Measurements from ENCODE around the gene CRAMP1. TPM values are rescaled to one million over a fixed set of nuclear protein-coding genes. Genes with fewer than 3 reads are reported as not detected.

Gene CRAMP1
- polyA plus RNA-seq, 3 donors from 2014 or later, result 1.4 to 11.5 (median 2.8) TPM

DNA sequence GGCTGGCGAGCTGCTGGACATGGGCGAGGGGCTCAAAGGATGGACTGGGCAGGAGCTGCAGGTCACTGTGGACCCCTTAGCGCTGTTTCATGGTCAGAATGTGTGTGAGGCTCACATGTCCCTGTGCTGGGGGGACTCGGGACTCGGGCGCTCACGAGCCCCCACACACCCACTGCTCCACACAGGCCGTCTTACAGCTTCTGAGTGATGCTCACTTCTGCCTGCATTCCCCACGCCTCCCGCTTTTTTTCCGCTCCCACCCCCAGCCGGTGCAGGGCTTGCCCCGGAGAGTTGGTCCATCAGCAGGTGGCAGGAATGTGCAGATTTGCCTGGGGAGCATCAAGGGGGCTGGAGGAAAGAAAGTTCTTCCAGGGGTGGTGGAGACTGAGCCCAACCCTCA is 45.7 kb downstream of the CRAMP1 start:
- no peak overlapping the region for H3K27ac Mint-ChIP-seq
- peaks cover 5 to 28% (median 5%) of the 10 kb centered on the region in 3 donors for H3K36me3 Mint-ChIP-seq
- H3K27me3 Mint-ChIP-seq (ENCODE audit: low read depth in 3 of 3), result peaks cover 0 to 5% (median 2%) of the 10 kb centered on the region in 3 donors
- H3K9me3 Mint-ChIP-seq, result no peaks in the 10 kb centered on the region
- no peaks in the 10 kb centered on the region for H3K4me1 Mint-ChIP-seq
- no peak overlapping the region for H3K4me3 Mint-ChIP-seq
- no peak for DNase-seq

DNA sequence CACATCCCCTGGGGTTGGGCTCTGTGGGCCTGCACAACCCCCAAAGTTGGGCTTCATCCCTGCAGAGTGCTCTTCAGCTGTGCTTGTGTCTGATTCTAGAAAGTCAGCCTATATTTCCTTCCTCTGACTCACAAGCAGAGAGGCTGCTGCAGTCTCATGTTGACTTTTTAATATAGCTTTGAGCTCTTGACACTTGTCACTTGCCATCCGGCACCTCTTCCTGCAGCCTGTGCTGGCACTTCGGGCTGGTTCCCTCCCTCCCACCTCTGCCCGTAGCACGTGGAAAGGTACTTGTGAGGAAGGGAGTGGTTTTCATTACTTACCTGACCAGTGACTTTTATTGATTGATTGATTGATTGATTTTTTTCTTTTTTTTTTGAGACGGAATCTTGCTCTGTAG is 46.9 kb downstream of the CRAMP1 start:
- peaks cover 0 to 5% (median 4%) of the 10 kb centered on the region in 3 donors for H3K27me3 Mint-ChIP-seq (ENCODE audit: low read depth in 3 of 3)
- peaks cover 10 to 37% (median 11%) of the 10 kb centered on the region in 3 donors for H3K36me3 Mint-ChIP-seq
- no peaks in the 10 kb centered on the region for H3K4me1 Mint-ChIP-seq
- no peak overlapping the region for H3K4me3 Mint-ChIP-seq
- DNase-seq, result no peak
- H3K9me3 Mint-ChIP-seq, result no peaks in the 10 kb centered on the region
- H3K27ac Mint-ChIP-seq, result no peak overlapping the region

DNA sequence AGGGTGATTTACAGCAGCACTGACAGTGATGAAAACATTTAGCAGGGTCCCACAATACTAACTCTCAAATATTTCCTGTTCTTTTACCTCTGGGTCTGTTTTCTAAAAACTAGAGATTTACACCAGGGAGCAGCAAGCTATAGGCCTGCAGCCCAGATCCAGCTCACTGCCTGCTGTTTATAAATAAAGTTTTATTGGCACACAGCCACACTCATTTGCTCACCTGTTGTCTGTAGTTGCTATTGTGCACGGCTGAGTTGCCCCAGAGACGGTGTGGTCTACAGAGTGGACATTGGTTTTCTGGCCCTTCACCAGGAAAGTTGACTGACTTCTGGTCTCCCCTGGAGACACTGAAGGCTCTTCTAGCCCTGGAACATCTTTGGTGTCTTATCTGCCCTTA is 49.7 kb downstream of the CRAMP1 start:
- peaks cover 6 to 34% (median 11%) of the 10 kb centered on the region in 3 donors for H3K36me3 Mint-ChIP-seq
- no peak for DNase-seq
- H3K9me3 Mint-ChIP-seq, result no peaks in the 10 kb centered on the region
- H3K27ac Mint-ChIP-seq, result peak overlapping the region in 1 of 6 donors; percentile 19
- peaks cover 0 to 5% (median 2%) of the 10 kb centered on the region in 3 donors for H3K27me3 Mint-ChIP-seq (ENCODE audit: low read depth in 3 of 3)
- H3K4me3 Mint-ChIP-seq, result no peak overlapping the region
- H3K4me1 Mint-ChIP-seq, result no peaks in the 10 kb centered on the region

DNA sequence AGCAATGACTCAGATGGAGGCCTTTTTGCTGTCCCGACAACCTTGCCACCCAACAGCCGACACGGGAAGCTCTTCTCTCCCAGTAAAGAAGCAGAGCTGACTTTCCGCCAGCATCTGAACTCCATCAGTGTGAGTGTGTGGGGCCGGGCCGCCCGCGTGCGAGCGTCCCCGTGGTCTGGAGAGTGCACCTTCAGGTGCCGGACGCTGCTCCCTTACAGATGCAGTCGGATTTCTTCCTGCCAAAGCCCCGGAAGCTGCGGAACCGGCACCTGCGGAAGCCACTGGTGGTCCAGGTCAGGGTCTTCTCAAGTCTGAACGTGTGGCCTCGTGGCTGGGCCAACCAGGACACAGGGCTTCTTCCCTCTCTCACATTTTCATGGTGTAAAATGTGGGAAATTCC is 50.4 kb downstream of the CRAMP1 start:
- no peak for DNase-seq
- Mint-ChIP-seq H3K27ac (no peak overlapping the region), H3K36me3 (peaks cover 6 to 36% (median 11%) of the 10 kb centered on the region in 3 donors), H3K4me1 (no peaks in the 10 kb centered on the region), H3K9me3 (no peaks in the 10 kb centered on the region), H3K27me3 (ENCODE audit: low read depth in 3 of 3) (peaks cover 0 to 5% (median 2%) of the 10 kb centered on the region in 3 donors), H3K4me3 (no peak overlapping the region)

DNA sequence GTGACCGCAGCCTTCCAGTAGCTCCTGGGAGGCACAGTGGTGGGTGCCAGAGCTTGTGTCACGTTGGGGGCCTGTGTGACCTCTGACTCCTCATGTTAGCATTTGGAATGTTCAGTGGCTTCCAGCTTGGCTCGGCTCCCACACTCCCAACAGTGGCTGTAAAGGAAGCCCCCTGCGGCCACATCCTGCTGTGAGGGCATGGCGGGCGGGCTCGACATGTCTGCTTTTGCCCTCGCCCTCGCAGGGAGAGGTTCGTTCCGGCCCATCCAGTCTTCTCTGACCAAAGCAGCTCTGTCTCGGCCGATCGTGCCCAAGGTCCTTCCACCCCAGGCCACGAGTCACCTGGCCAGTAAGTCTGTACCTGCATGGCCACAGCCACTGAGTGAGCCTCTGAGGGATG is 53.7 kb downstream of the CRAMP1 start:
- H3K4me3 Mint-ChIP-seq, result no peak overlapping the region
- no peaks in the 10 kb centered on the region for H3K4me1 Mint-ChIP-seq
- H3K27me3 Mint-ChIP-seq (ENCODE audit: low read depth in 3 of 3), result peaks cover 0 to 5% (median 2%) of the 10 kb centered on the region in 3 donors
- DNase-seq, result no peak
- H3K36me3 Mint-ChIP-seq, result peaks cover 13 to 46% (median 18%) of the 10 kb centered on the region in 3 donors
- no peaks in the 10 kb centered on the region for H3K9me3 Mint-ChIP-seq
- no peak overlapping the region for H3K27ac Mint-ChIP-seq

DNA sequence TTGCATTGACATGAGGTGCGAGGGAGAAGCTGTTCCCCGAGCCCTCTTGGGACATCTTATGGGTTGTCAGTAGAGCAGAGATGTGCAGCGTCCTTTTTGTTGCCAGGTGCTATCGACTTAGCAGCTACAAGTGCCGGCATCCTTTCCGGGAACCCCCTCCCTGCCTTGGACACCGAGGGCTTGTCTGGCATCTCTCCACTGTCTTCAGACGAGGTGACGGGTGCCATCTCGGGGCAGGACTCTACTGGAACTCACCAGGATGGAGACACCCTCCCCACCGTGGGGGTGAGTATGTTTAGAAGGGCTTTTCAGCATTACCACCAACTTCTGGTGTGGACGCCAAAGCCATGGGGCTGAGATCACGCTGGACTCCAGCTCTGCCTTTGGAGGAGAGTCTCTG is 54.2 kb downstream of the CRAMP1 start:
- peaks cover 13 to 50% (median 18%) of the 10 kb centered on the region in 3 donors for H3K36me3 Mint-ChIP-seq
- H3K9me3 Mint-ChIP-seq, result no peaks in the 10 kb centered on the region

DNA sequence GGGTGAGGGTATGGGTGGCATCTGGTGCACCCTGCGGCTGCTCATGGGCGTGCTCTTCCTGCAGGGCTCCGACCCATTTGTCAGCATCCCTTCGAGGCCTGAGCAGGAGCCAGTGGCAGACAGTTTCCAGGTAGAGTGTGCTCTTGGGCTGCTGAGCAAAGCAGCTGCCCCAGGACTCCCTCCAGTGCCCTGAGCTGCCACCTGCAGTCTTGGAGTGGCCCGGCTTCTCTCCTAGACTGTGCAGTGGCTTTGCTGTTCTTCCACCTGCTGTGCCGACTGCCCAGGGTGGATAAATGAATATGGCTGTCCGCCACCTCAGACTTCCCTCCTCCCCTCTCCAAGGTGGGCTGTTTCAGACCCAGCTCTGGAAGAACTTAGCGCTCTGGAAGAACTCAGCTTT is 55.1 kb downstream of the CRAMP1 start:
- peaks cover 13 to 53% (median 18%) of the 10 kb centered on the region in 3 donors for H3K36me3 Mint-ChIP-seq
- no peaks in the 10 kb centered on the region for H3K4me1 Mint-ChIP-seq
- no peak overlapping the region for H3K4me3 Mint-ChIP-seq
- no peak for DNase-seq
- H3K9me3 Mint-ChIP-seq, result no peaks in the 10 kb centered on the region
- no peak overlapping the region for H3K27ac Mint-ChIP-seq
- peaks cover 0 to 2% (median 0%) of the 10 kb centered on the region in 3 donors for H3K27me3 Mint-ChIP-seq (ENCODE audit: low read depth in 3 of 3)

More for the DNA sequence above, 54.2 kb downstream of the CRAMP1 start:
- Mint-ChIP-seq H3K4me3 (no peak overlapping the region), H3K27me3 (ENCODE audit: low read depth in 3 of 3) (peaks cover 0 to 5% (median 2%) of the 10 kb centered on the region in 3 donors), H3K27ac (no peak overlapping the region), H3K4me1 (no peaks in the 10 kb centered on the region)
- DNase-seq, result no peak

DNA sequence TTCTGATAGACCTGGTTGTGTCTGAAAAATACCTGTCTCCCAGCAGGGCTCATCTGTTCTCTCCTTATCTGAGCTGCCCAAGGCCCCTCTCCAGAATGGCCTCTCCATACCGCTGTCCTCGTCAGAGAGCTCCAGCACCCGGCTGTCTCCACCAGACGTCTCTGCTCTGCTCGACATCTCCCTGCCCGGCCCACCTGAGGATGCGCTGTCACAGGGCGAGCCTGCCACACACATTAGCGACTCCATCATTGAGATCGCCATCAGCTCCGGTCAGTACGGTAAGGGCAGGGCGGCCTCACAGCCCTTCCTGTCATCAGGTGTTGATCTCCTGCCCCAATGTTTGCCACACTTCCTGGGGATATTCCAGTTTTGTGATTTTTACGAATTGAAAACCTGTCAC is 55.8 kb downstream of the CRAMP1 start:
- Mint-ChIP-seq H3K9me3 (no peaks in the 10 kb centered on the region), H3K4me3 (no peak overlapping the region), H3K27me3 (ENCODE audit: low read depth in 3 of 3) (peaks cover 0 to 2% (median 0%) of the 10 kb centered on the region in 3 donors), H3K4me1 (no peaks in the 10 kb centered on the region), H3K36me3 (peaks cover 15 to 56% (median 21%) of the 10 kb centered on the region in 3 donors), H3K27ac (no peak overlapping the region)
- DNase-seq, result no peak

DNA sequence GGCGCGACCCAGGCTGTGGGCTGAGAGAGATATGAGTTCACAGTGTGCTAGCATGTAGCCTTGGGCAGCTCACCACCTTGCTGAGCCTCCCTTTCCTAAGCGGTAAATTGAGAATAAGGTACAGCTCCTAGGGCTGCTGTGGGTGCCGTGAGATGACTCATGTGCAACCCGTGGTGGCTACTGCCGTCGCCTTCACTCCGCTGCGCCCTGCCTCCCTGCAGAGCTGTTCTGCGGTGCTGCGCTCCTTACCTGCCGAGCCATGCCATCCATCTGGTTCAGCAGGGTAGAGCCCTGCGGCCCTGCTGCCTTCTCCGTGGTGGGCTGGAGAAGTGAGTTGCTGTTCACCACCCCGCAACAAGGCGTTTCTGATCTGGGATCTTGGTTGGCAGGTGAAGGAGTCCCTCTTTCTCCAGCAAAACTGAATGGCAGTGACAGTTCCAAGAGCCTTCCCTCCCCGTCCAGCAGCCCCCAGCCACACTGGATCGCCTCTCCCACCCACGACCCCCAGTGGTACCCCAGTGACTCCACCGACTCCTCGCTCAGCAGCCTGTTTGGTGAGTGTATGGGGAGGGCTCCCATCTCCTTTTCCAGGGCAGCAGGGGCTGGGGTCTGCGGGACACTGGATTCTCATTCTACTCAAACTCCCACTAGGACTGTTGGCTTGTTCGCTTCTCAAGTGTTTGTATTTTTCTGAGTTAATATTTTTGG is 56.6 kb downstream of the CRAMP1 start:
- Mint-ChIP-seq H3K36me3 (peaks cover 16 to 54% (median 23%) of the 10 kb centered on the region in 3 donors), H3K4me3 (no peak overlapping the region), H3K4me1 (no peaks in the 10 kb centered on the region), H3K27ac (no peak overlapping the region), H3K27me3 (ENCODE audit: low read depth in 3 of 3) (peaks cover 0 to 1% (median 0%) of the 10 kb centered on the region in 3 donors), H3K9me3 (no peaks in the 10 kb centered on the region)
- no peak for DNase-seq

DNA sequence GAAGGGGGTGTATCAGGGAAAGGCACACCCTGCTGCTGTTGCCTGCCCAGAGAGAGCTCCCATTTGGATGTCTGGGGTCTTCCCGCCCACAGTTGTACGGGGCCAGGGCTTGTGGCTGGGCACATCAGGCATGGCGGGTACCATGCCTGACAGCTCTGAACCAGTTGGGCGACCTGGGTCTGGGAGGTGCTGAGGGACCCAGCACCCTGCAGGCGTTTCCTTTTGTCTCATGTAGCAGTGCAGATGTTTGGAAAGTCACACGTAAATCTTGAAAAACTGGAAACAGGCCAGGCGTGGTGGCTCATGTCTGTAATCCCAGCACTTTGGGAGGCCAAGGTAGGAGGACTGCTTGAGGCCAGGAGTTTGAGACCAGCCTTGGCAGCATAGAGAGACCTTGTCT is 57.5 kb downstream of the CRAMP1 start:
- Mint-ChIP-seq H3K27me3 (ENCODE audit: low read depth in 3 of 3) (no peaks in the 10 kb centered on the region), H3K4me3 (no peak overlapping the region), H3K36me3 (peaks cover 15 to 56% (median 23%) of the 10 kb centered on the region in 3 donors), H3K4me1 (no peaks in the 10 kb centered on the region), H3K27ac (no peak overlapping the region), H3K9me3 (no peaks in the 10 kb centered on the region)
- DNase-seq, result no peak

DNA sequence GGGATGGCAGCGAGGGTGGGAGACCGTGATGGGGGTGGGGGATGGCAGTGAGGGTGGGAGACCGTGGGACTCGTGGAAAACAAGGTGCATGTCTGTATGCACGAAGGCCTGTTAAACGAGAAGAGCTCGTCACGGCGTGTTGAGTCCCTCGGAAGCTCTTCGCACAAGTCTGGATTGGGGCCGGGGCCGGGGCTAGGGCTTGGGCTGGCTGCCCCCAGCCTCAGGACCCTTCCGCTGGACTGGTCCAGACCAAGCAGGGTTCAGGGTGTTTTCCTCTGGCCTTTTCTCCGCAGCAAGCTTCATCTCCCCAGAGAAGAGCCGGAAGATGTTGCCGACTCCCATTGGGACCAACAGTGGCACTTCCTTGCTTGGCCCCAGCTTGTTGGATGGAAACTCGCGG is 58.2 kb downstream of the CRAMP1 start:
- Mint-ChIP-seq H3K4me3 (no peak overlapping the region), H3K4me1 (no peaks in the 10 kb centered on the region), H3K27me3 (ENCODE audit: low read depth in 3 of 3) (peaks cover 0 to 3% (median 0%) of the 10 kb centered on the region in 3 donors), H3K9me3 (no peaks in the 10 kb centered on the region), H3K27ac (no peak overlapping the region), H3K36me3 (peaks cover 15 to 57% (median 17%) of the 10 kb centered on the region in 3 donors)
- no peak for DNase-seq

DNA sequence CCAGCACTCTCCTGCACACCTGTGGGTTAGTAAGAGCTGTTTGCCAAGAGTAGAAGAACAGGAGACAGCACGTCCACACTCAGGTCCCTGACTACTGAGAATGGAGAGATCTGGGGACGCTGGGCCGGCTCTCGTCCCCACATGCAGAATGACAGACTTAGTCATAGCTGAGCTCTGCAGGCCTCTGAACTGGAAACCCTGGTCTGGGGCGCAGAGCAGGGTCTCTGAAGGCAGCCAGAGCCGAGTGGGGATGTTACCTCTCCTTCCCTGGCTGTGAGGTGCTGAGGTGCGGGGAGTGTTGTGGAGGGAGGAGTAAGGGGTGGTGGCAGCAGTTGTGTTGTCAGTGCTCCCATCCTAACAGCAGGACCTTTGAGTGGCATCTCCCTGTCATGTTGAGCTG is 58.7 kb downstream of the CRAMP1 start:
- H3K27me3 Mint-ChIP-seq (ENCODE audit: low read depth in 3 of 3), result peaks cover 0 to 3% (median 0%) of the 10 kb centered on the region in 3 donors
- no peaks in the 10 kb centered on the region for H3K9me3 Mint-ChIP-seq
- H3K4me1 Mint-ChIP-seq, result no peaks in the 10 kb centered on the region
- H3K36me3 Mint-ChIP-seq, result peaks cover 15 to 59% (median 17%) of the 10 kb centered on the region in 3 donors
- DNase-seq, result no peak
- peak overlapping the region in 1 of 6 donors; percentile 80 for H3K27ac Mint-ChIP-seq
- no peak overlapping the region for H3K4me3 Mint-ChIP-seq

DNA sequence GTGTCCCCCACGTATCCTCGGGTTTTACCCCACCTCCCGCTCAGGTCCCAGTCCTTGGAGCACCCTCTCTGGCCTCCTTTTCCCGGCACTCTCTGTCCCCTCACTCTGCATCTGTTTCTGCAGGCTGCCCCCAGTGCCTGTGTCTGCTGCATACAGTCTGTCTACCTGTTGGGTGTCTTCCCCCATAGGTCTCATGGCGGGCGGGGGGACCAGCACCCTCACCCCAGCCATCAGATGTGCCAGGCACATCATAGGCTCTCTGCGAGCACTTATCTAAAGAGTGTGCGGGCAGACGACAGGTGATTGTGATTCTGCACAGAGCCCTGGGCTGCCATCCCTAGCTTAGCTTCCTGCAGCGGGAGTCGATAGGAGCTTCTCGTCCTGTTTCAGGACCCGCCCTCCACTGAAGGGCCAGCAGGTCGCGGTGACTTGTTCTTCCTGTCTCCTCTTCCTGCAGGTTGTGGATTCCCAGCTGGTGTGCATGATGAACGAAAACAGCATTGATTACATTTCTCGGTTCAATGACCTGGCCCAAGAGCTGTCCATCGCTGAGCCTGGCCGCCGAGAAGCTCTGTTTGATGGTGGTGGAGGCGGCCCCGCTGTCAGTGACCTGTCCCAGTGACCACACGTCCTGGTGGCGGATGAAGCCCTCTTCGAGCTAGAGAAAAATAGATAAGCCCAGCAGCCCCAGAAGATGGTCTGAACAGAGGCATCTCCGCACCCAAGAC is 61.4 kb downstream of the CRAMP1 start:
- Mint-ChIP-seq H3K27ac (no peak overlapping the region), H3K4me3 (no peak overlapping the region)

DNA sequence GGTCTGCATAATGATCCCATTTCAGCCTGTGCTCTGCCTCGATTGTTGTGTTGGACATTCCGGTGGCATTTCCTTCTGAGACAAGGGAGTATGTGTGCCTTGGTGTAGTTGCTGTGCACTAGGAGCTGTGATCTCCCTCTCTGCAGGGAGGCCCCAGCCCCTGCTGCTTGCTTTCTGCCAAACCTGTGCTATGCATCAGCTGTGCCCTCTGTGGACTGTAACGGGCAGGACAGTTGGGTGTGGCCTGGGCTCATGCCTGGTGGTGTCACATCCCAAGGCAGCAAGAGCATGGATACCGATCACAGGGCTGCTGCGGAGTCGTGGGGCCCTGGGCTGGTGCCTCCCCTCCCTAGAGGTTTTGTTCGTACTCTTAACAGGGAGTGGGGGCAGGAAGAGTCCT is 62.1 kb downstream of the CRAMP1 start:
- H3K4me1 Mint-ChIP-seq, result peaks cover 12 to 21% of the 10 kb centered on the region in 2 donors
- H3K27ac Mint-ChIP-seq, result no peak overlapping the region
- no peak overlapping the region for H3K4me3 Mint-ChIP-seq
- H3K36me3 Mint-ChIP-seq, result peaks cover 12 to 49% (median 13%) of the 10 kb centered on the region in 3 donors
- DNase-seq, result no peak
- H3K27me3 Mint-ChIP-seq (ENCODE audit: low read depth in 3 of 3), result peaks cover 0 to 8% (median 3%) of the 10 kb centered on the region in 3 donors
- no peaks in the 10 kb centered on the region for H3K9me3 Mint-ChIP-seq

More for the DNA sequence above, 61.4 kb downstream of the CRAMP1 start:
- Mint-ChIP-seq H3K36me3 (peaks cover 15 to 52% (median 17%) of the 10 kb centered on the region in 3 donors), H3K9me3 (no peaks in the 10 kb centered on the region), H3K4me1 (peaks cover 6 to 14% of the 10 kb centered on the region in 2 donors), H3K27me3 (ENCODE audit: low read depth in 3 of 3) (peaks cover 0 to 8% (median 3%) of the 10 kb centered on the region in 3 donors)
- DNase-seq, result no peak
